GM06990 (cell line): ENCODE results near the gene RGS7.
A peak's percentile ranks its signal among the peaks of the same experiment; 100 is the strongest.

ENCODE experiments used
- DNase-seq: peaks from one replicate; pipeline ENCODE4 v3.0.0-alpha.2; 2011; ENCODE audit not compliant: insufficient read length; ENCODE audit errors: extremely low read depth
- H3K27me3 ChIP-seq: replicated peaks from 2 replicates; pipeline ENCODE4 v1.6.0; 2011; ENCODE audit warnings: low read length; ENCODE audit not compliant: control insufficient read depth, insufficient read depth
- H3K36me3 ChIP-seq: 2 replicates; pipeline ENCODE4 v1.5.1; 2011; ENCODE audit warnings: low read length; ENCODE audit not compliant: control insufficient read depth, insufficient read depth
- H3K4me3 ChIP-seq: replicated peaks from 2 replicates; pipeline ENCODE4 v1.5.1; 2011; ENCODE audit warnings: low read depth, mild to moderate bottlenecking, control low read depth, low read length
- TF ChIP-seq, protein P1 (sequence below): IDR thresholded peaks from 2 replicates; pipeline ENCODE4 v1.5.1; 2011; ENCODE audit warnings: low read length, control low read depth, mild to moderate bottlenecking, inconsistent platforms; ENCODE audit not compliant: insufficient read depth, poor library complexity, severe bottlenecking

The RGS7 gene

DNA sequence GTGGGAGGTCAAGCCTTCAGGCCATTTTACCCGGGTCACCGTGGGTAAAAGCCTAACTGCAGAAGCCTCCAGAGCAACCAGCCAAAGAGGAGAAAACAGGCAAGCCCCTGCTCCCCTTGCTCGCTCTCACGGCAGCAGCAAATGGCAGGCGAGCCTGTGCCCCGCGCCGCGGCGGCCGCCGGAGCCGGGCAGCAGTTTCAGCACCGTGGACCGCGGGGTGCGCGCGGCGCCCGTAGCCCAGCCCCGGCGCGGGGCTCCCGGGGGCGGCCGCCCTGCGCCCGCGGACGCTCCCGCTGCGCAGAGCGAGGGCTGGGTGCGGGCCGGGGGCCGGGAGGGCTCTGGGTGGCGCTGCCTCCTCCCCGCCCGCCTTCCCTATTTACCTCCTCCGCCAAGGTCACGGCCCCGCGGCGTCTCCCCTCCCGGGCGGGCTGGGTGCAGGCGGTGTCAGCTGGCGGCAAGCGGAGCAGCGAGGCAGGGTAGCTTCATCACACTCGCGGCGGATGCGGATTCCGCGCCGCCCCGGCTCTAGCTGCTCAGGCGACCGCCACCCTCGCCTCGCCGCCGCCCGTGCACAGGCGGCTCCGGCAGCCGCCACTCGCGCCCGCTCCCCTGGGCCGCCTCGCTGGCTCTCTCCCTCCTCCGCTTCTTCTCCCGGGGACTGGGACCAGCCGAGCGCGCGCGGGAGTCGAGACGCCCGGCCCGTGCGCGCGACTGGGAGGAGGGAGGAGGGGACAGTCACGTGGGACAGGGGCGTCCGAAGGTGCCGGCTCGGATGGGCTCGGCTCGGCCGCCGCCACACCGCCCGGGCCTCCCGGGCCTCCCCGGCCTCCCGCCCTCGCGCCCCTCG is at the start of gene RGS7:
Gene RGS7, minus strand, starts transcription at position 687 of the 847 bp plus-strand sequence.
- H3K27me3 ChIP-seq: peaks cover 4% of the 10 kb centered on the region; the same call in 1 of the 2 replicates
- H3K36me3 ChIP-seq: no peaks in the 10 kb centered on the region
- peak within 1 kb of the TSS; percentile 46 for H3K4me3 ChIP-seq
- peak; percentile 36 for DNase-seq
- TF ChIP-seq, protein P1, sequence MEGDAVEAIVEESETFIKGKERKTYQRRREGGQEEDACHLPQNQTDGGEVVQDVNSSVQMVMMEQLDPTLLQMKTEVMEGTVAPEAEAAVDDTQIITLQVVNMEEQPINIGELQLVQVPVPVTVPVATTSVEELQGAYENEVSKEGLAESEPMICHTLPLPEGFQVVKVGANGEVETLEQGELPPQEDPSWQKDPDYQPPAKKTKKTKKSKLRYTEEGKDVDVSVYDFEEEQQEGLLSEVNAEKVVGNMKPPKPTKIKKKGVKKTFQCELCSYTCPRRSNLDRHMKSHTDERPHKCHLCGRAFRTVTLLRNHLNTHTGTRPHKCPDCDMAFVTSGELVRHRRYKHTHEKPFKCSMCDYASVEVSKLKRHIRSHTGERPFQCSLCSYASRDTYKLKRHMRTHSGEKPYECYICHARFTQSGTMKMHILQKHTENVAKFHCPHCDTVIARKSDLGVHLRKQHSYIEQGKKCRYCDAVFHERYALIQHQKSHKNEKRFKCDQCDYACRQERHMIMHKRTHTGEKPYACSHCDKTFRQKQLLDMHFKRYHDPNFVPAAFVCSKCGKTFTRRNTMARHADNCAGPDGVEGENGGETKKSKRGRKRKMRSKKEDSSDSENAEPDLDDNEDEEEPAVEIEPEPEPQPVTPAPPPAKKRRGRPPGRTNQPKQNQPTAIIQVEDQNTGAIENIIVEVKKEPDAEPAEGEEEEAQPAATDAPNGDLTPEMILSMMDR: no peak

DNA sequence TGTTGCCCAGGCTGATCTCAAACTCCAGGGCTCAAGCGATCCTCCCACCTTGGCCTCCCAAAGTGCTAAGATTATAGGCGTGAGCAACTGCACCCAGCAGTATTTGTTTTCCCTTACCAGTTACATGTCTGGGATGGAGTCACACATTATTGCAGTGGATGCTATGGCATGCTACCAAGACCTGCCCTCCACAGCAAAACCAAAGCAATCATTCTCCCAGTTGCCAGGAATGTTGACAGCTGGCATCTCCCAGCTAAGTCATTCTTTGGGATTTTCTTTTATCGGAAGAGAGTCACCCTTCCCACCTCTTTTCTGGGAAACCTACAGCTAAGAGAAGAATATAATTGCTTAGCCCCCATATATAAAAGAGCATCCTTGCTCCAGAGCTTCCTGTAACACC is 49.4 kb upstream of the RGS7 start:
- TF ChIP-seq, protein P1: no peak
- DNase-seq: no peak
- H3K36me3 ChIP-seq: no peaks in the 10 kb centered on the region
- no peaks in the 10 kb centered on the region for H3K27me3 ChIP-seq
- H3K4me3 ChIP-seq: no peak overlapping the region

DNA sequence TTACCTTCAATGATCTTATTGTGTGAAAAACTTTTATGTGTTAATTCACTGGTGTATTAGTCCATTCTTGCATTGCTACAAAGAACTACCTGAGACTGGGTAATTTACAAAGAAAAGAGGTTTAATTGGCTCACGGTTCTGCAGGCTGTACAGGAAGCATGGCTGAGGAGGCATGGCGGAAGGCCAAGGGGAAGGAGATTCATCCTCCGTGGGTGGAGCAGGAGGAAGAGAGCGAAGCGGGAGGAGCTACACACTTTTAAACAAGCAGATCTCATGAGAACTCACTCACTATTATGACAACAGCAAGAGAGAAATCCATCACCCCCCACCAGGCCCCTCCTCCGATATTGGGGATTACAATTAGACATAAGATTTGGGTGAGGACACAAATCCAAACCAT is 44.2 kb upstream of the RGS7 start:
- TF ChIP-seq, protein P1: no peak
- Histone ChIP-seq H3K27me3 (no peaks in the 10 kb centered on the region; the same call in 1 of the 2 replicates), H3K4me3 (no peak overlapping the region), H3K36me3 (no peaks in the 10 kb centered on the region)
- no peak for DNase-seq

DNA sequence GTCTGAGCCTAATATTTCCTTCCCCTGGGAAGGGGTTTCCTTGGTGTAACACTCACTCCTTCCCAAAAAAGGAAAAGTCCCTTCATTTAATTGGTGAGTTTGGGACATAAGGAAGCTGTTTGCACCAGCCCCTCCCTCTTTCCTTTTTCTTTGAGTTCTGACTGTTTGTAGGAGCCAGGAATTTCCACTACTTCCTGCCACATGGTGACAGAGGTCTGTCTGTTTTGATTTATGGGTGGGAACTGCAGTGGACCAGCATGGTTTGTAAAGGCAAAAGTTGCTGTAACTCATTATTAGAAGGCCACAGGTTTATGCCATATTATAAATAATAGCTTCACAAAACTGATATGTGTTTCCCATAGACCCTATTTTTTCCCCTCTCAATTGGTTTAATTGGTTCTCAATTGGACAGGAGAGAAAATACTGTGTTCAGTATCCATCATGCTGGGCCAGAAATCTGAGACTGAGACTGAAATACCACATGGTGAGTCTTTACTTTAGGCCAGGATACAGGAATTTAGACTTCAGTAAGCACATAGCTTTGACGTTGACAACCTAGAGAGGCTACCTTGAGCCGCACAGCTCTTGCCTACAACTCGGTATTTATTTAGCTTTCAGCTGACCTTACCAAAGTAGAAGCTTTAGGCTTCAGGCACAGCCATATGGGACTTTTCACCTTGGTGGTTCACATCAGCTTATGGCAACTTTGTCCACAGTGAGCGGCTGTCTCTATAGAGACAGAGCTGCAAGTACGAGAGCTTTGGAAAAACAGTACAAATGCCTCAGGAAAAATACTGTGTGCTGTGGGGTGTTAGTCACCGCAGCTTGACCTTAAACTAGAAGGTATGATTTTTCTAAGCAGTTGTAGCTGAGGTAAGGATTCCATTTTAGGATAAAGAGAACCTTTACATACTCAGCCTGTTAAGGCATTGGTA is 40.0 kb upstream of the RGS7 start:
- Histone ChIP-seq H3K4me3 (no peak overlapping the region), H3K36me3 (no peaks in the 10 kb centered on the region), H3K27me3 (no peaks in the 10 kb centered on the region; the same call in 1 of the 2 replicates)
- TF ChIP-seq, protein P1: no peak
- no peak for DNase-seq

DNA sequence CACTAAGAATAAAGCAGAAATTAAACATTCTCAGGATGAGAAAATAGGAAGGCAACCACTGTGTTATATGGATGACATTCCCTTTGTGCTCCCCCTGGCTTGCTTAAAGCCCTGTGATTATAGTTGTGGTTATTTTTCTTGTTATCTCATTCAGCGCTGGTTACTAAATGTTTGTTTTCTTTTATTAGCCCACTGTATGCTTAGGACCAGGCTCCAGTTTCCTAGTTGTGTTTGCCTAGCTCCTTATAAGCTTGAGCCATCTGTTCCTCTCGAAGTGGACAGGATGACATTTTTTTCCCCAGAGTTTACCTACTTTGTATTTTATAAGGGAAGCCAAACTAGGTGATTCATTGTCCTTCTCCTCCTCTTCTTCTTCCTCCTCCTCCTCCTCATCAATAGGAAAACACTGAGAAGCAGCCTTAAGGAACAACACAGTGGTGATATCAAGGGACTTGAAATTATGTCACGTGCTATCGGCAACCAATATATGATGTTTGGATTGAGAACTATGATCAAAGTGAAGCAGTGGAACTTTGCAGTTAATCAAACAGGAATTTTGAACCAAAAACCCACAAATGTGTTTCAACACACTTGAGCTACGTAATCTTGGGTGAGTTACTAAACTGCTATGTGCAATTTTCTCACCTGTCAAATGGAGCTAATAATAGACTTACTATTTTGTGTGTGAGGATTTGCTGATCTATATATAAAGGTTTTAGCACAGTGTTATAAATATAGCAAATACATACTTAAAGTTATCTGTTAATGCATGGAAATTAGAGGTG is 35.1 kb upstream of the RGS7 start:
- H3K27me3 ChIP-seq: no peaks in the 10 kb centered on the region; the same call in 1 of the 2 replicates
- TF ChIP-seq, protein P1: no peak
- no peak for DNase-seq
- no peak overlapping the region for H3K4me3 ChIP-seq
- H3K36me3 ChIP-seq: no peaks in the 10 kb centered on the region
